Islet precursor cell (in vitro differentiated cells): Measurements from ENCODE around the gene SPIB.

Experiments used
- DNase-seq: peaks from one replicate; pipeline ENCODE4 v3.0.0-alpha.2; 2018

SPIB gene

DNA sequence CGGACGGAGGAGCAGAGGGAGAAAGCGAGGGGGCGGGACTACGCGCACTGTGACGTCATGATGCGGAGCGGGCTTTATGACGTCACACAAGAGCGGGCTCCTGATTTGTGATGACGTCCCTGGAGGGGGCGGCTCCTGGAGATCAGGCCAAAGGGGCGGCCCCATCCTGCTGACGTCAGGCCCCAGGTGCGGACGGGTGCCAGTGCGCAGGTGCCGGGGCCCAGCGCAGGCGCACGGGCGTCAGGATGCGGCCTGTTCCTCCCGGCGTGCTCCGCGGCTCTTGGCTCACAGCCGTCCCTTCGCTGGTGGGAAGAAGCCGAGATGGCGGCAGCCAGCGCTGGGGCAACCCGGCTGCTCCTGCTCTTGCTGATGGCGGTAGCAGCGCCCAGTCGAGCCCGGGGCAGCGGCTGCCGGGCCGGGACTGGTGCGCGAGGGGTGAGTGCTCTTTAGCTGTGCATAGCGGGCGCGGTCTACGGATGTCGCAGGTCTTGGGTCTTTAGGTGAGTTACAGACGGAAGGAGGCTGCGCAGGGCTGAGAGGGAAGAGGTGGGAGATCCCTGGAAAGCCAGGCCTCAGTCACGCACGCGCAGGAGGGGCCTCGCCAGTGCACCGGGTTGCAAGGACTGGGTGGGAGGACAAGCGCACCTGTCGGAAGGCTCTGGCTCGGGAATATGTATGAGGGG is 57.6 kb downstream of the SPIB start, which contains the start of the genes EMC10 and GARIN5A:
Gene EMC10, plus strand, starts transcription at position 284 of the 683 bp plus-strand sequence. Its CDS starts 38 bp downstream, at position 322.
Gene GARIN5A, minus strand, starts transcription at position 625 of the 683 bp plus-strand sequence. Its CDS starts 460 bp downstream, at position 165.
- peak; percentile 97 for DNase-seq

DNA sequence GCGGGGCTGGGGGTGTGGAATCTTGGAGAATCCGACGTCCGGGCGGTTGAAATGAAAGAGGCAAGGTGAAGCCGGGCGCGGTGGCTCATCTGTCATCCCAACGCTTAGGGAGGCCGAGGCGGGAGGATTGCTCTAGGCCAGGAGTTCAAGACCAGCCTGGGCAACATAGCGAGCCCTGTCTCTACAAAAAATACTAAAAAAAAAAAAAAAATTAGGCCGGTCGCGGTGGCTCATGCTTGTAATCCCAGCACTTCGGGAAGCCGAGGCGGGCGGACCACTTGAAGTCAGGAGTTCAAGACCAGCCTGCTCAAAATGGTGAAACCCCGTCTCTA is 58.1 kb downstream of the SPIB start:
- no peak for DNase-seq

DNA sequence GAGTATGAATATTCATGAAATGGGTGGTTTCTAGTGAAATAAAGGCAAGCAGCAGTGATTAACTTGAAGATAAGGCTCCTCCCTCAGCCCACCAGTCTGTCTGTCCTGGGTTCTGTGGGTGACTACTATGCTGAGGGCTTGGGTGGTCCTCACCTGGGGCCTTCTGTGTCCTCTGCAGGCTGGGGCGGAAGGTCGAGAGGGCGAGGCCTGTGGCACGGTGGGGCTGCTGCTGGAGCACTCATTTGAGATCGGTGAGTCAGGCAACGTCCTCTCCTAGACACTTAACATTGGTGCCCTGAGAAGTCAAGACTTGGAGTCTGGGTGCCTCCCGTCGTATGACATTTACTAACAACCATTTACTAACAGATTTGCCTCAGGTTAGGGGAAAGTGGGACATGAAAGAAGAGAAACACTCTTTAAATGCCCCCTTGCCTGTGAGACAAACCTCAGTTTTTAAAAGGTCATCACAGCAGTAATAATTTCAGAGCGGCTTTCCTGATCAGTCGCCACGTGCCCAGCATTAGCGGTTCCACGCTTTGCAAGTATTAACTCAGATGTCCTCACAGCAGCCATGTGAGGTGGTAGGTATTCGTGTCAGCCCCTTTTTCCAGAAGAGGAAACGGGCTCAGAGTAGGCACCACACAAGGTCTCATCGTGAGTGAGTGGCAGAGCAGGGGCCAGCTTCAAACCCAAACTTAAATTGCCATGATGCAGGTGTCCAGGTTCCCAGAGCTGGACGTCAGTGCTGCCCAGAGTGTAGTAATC is 59.2 kb downstream of the SPIB start:
- DNase-seq, result no peak

DNA sequence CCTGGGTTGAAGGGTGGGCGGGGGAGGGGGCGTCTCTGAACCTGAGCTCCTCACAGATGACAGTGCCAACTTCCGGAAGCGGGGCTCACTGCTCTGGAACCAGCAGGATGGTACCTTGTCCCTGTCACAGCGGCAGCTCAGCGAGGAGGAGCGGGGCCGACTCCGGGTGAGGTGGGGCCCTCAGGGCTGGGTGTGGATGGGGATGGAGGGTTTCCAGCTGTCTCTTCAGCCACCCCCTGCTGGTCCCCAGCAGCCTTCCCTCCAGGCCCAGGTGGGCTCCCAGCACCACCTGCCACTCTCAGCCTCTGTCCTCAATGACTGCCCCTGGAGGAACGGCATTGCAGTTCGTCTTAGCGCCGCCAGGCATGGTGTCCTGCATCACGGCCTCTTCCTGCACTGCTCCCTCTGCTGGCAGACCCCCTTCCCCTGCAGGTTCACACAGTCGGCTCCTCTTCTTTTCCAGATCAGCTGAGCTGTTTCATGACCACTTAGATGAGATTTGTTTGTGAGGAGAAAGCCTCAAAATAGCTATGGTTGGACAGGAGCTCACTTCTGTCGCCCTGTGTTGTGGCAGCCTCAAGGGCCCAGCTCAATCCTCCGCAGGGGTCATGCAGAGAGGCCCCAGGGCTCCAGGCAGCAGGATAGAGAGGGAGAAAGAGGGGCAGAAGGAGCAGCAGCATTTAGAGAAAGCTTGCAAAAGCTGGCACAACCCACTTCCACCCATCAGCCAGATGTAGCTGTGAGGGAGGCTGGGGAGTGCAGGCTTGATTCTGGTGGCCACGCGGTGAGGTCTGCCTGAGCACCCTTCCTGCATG is 60.4 kb downstream of the SPIB start:
- peak; percentile 82 for DNase-seq

DNA sequence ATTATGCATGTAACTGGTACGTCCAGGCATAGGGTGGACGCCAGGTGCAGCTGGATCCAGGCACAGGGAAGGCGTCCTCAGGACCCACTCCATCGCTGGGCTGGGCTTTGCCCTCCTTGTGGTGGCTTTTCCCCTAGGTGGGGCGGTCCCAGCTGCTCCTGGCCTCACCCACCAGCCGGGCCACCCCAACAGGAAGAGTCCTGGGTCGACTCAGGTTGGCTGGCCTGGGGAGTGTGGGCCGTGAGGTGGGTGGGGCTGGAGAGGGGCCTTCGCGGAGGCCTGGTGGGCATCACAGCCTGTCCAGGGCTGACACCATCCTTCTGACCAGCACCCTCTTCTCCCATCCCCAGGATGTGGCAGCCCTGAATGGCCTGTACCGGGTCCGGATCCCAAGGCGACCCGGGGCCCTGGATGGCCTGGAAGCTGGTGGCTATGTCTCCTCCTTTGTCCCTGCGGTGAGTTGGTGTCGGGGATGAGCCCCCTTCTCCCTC is 61.1 kb downstream of the SPIB start:
- DNase-seq, result no peak

DNA sequence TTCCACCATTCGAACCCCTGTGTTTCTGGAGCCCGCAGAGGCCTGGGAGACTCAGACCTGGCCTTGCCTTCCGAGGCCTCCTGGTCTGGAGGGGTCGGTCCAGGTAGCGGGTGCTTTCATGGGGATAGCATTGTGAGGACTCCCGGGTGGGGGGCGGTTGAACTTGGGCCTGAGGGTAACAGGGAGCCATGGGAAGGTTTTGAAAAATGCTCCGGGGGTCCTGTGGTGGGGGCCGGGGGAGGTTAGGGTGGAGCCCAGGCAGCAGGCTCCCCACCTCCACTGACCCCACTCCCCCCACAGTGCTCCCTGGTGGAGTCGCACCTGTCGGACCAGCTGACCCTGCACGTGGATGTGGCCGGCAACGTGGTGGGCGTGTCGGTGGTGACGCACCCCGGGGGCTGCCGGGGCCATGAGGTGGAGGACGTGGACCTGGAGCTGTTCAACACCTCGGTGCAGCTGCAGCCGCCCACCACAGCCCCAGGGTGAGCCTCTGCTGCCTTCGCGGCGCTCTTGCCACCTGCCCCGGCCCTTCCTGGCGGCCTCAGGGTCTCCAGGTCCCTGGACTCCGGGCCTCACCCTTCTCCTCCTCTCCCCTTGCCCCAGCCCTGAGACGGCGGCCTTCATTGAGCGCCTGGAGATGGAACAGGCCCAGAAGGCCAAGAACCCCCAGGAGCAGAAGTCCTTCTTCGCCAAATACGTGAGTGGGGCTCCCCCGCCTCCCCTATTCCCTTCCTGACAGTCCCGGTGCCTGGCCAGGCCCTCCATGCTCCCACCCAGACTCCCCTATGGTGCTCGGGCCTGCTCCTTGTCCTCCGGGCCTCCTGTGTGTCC is 61.8 kb downstream of the SPIB start:
- no peak for DNase-seq
